GM21528 (cell line): ENCODE measurements around the gene POLR2F.

Source experiments
- ATAC-seq: cut with Tn5 transposase; IDR thresholded peaks from one replicate; pipeline ENCODE4 v1.9.1; 2021; ENCODE audit warnings: mild to moderate bottlenecking, moderate library complexity; ENCODE audit not compliant: unreplicated experiment, low FRiP score

POLR2F gene

DNA sequence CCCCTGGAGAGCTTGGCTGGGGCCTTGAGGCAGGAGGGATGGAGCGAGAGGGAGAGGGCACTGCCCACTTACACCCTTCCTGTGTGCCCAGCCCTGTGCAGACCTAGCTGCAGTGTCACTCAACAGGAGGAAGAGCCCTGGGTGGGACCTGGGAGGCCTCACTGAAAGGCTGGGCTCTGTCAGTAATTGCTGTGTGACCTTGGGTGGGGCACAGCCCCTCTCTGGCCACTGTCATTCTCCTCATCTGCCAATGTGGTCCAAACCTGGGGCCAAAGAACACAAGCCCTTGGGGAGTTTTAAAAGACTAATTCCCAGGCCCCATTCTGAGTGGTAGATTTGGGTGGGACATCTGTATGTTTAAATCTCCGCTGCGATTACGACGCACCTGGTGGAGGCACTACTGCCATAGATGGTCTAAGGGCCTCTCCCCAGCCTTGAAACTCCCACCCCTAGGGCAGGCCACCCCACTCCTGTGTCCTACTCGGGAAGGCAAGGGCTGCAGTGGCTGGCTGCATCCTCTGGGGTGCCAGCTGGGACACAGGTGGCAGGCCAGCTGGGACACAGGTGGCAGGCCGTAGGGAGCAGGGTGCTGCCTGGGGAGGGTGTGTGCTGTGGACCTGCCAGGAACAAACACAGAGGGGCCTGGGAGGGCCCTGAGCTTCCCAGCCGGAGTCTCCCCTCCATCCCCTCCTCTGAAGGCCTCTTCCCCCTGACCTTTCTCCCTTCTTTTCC is 43.2 kb downstream of the POLR2F start:
- ATAC-seq, result no peak

DNA sequence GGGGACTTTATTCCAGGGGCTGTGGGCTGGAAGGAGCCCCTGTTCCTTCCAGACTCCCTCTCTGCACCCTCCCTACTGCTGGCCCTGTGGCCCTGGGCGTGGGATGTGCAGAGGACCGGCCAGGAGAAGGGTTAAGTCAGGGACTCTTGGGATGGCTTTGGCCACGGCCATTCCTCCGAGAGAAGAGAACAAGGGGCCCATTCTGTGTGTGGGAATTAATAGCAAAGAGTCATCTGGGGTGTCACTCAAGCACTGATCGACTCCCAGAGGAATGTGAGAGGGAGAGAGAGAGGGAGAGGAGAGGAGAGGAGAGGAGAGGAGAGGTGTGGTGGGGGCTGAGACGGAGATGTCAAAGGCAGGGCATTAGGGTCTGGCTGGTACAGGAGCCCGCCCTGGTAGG is 45.0 kb downstream of the POLR2F start:
- no peak for ATAC-seq

DNA sequence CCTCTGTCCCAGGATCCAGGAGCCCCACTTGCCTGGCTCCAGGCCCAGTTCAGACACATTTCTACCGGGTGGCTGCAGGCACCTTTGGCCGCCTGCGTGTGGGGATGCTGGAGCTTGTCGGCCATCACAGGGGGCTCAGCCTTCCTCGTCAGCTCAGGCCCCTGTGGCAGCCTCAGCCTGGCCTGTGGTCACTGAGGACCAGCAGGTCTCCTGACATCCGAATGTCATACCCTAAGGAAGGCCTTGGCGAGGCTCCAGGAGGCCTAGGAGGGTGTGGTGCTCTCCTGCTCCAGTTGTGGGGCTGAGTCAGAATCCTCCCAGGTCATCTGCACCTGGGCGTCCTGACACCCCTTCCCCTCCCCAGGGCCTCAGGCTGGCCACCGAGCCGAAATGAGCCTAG is 45.7 kb downstream of the POLR2F start:
- ATAC-seq, result no peak

DNA sequence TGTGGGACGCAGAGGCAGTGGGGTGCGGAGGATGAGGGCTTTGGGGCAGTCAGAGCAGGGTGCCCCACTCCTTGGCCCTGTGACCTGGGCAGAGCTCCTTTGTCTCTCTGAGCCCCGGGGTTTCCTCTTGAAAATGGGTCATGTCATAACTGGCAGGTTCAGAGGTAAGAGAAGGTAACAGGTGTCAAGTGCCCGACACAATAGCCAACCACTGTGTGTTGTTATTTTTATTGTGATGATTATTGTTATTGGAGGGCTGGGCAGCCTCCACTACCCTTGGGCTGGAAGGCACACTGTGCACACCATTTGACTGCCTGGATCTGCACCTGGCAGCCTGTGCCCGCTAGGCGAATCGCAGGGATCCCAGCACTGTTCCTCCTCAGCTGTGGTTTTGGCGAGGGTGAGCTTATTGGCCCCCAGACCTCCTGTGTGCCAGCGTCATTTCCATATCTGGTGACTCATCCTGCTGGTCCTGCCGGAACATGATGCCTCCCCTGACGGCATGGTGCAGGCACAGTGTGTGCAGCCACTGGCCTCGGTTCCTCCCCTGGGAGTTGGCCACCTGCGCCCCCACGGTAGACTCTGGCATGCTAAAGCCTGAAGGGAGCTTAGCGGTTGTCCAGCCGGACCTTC is 46.3 kb downstream of the POLR2F start:
- ATAC-seq, result no peak

DNA sequence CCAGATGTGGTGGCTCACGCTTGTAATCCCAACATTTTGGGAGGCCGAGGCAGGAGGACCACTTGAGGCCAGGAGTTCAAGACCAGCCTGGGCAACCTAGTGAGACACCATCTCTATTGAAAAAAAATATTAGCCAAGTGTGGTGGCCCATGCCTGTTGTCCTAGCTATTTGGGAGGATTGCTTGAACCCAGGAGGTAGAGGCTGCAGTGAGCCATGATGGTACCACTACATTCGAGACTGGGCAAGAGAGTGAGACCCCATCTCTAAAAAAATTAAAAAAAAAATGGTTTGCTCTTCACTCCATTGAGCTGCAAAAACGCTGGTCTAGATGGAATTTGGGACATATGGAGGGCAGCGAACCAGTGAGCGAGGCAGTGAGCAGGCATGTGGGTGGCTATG is 52.4 kb downstream of the POLR2F start:
- ATAC-seq, result no peak

DNA sequence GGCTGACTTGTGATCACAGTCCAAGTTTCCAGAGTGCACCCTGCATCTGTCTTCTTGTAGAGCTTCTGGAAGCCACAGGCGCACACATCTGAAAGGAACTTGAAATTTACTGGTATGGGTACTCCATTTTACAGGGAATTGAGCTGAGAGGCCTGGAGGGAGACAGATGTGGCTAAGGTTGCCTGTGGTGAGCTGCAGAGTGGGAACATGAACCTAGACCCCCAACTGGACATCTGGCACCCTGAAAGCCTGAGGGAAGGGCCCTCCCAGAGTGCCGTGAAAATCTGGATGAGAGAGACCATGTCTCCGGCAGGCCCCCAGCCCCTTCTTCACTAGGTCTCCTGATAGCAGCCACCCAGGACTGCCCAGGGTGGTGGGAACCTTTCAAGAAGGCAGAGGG is 53.4 kb downstream of the POLR2F start:
- no peak for ATAC-seq

DNA sequence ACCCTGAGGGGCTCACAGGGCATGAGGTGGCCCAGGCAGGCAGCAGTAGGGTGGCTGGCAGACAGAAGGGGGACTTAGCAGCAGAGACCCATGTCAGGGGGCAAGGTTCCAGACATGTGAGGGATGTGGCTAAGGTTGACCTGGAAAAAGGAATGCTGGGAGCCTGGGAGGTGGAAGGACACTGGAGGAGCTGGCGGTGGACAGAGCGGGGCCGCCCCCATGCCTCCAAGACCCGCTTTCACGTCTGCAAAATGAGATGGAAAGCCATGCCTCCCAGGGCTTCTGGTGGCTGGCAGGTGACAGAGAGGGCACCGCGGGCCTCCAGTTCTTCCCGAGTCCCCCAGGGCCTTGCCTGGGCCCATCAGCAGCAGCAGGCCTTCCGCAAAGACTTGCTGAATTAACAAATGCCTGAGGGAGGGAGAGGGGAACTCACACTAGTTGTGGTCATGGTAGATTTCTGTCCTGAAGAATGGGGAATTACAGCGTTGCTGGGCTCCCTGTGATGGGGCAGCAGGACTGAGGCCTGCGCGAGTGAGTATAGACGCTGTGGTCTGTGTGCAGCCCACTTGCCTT is 53.9 kb downstream of the POLR2F start:
- no peak for ATAC-seq

DNA sequence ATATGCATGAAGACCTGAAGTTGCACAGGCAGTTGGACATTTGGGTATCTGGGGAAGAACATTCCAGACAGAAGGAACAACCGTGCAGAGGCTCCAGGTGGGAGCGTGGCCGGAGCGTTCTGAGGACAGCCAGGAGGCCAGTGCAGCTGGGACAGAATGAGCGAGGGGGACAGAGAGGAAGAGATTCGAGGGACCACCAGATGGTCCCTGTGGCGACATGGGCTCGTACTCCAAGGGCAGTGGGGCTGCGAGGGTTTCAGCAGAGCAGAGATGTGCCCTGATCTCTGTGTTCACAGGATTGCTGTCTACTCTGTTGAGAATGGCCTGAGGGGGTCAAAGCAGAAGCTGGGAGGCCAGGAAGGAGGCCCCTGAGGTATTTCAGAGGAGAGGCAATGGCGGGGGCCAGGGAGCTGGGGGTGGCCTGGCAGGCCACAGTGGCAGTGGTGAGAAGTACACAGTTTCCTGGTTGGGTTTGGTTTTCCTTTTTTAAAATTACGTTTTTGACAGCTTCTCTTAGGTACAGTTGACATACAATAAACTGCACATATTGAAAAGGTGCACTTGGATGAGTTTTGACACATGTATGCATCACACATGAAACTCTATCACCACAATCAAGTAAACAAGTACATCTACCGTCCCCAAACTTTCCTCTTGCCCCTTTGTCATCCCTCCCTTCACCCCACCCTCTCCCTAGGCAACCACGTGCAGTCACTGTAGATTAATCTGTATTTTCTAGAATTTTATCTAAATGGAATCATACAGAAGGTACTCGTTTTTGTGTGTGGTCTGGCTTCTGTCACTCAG is 55.7 kb downstream of the POLR2F start:
- ATAC-seq, result no peak

DNA sequence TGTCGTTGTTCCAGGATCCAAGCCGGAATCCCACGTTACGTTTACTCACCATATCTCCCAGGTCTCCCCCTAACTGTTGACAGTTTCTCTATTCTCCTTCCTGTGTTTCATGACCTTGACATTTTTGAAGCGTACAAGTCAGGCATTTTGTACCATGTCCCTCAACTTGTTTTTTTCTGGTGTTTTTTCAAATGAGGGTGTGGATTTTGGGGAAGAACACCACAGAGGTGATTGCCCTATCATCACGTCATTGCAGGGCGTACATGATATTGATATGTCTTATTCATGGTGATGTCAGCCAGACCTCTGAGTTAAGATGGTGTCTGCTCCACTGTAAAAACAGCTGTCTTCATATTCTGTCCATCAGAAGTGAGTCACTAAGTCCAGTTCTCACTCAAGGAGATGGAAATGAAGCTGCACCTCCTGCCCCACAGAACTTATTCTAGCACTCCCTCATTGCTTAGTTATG is 59.1 kb downstream of the POLR2F start:
- no peak for ATAC-seq

DNA sequence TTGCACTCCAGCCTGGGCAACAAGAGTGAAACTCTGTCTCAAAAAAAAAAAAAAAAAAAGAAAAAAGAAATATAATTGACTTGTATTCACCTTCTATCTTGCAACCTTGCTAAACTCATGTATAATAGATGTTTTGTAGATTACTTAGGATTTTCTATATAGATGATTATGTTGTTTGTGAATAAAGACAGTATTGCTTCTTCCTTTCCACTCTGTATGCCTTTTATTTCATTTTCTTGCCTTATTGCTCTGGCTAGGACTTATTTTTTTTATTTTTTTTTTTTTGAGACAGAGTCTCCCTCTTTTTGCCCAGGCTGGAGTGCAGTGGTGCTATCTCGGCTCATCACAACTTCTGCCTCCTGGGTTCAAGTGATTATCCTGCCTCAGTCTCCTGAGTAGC is 60.6 kb downstream of the POLR2F start:
- ATAC-seq, result no peak

DNA sequence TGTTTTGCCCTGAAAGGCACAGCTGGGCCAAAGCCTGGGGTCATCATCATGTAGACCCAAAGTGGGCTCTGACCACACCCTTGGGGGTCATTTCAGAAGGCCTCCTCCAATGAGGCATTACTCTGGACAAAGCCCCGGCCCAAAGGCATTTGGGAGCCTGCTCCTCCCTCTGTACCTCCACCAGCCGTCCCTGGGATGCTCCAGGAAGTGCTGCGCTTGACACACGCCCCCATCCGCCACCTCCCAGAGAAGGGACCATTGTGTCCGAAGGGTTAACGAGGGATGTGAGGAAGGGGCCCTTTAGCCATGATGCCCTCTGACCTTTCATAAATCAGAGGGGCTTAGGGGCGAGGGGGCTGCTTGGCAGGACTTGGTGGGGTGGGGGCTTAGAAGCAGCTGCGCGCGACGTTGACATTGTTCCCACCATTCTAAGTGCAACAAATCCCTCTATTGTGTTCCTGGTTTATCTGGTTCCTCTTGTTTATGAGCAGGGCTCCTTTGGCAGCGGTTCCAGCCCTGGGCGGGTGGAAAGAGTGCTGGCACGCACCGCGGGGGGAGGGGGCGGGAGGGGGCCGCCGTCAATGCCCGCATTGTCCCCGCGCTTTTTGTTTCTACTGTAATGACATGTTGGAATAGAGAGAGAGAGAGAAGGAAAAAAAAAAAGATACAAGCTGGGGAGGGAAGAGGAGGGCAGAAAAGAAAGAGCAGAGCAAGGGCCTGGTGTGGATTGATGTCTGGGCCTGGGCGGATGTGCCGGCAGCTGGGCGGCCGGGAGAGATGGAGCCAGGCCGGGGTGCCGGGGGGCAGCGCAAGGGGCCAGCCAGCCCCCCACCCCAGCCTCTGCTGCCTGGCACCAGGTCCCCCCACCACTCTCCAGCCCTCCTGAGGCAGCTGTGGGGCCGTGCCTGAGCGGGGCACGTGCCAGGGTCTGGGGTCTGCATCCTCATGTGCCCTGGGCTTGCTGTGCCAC is 63.0 kb downstream of the POLR2F start:
- ATAC-seq, result no peak

DNA sequence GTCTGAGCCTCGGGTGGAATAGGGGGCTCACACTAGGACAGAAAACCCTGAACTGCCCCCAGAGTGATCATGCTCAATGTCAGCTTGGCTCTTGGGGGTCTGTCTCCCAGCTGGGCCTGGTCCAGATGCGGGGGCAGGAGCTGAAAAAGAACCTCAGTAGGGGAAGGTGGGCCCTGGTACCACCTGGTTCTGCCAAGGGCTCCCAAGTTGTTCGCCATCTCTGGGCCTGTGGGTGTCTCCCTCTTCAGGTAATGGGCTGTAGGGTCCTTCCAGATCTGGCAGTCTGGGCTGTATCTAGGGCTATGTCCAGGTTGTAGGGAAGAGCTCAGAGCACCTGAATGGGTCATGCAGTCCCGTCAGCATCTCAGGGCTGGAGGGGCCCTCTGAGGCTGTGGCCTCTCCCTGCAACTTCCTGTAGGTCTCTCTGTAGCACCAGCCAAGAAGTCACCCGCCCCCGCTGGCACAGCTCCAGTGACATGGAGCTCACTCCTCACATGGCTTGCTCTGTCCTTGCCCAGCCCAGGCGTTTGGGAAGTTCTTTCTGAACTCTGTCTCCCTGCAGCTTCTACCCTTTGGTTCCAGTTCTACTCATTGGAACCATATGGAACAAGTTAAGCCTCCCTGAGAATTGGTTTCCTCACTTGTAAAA is 63.9 kb downstream of the POLR2F start:
- no peak for ATAC-seq

DNA sequence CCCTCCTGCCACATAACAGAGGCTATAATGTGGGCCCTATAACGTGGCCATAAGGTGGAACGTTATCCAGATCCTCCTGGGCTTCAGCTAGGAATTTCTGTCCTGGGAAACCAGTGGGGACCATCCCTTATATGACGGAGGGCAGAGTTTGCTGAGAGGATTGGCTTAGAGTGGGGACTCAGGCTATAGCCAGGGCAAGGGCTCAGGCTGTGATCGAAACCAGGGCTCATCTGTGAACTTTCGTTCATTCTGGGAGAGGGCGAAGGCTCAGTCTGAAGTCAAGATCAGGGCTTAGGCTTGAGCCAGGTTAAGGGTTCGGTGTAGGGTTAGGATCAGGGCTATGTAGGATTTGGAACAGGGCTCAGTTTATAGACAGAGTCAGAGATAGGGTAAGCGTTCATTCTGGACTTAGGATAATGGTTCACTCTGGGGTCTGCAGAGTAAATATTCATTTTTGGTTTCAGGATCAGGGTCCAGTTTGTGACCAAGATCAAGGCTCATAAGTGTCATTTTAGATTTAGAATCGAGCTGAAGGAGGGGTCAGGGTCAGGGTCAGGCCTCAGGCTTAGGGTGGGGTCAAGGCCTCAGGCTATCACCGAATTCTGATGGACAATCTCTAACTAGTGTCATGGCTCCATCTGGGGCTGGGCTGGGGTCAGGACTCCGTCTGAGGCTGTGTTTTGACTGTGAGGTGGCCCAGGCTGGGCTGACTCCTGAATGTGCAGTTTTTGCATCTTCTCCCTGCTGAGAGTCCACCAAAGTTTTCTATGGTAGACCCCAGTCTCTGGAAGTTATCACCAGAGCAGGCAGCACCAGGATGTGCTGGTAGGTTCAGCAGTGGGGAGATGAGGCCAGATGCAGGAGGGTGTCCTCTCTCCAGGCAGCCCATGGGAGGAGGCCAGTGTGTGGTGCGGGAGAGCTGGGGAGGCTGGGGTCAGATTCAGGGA is 64.7 kb downstream of the POLR2F start:
- no peak for ATAC-seq
